Measurements from ENCODE around the gene ADAMTSL1.

DNA sequence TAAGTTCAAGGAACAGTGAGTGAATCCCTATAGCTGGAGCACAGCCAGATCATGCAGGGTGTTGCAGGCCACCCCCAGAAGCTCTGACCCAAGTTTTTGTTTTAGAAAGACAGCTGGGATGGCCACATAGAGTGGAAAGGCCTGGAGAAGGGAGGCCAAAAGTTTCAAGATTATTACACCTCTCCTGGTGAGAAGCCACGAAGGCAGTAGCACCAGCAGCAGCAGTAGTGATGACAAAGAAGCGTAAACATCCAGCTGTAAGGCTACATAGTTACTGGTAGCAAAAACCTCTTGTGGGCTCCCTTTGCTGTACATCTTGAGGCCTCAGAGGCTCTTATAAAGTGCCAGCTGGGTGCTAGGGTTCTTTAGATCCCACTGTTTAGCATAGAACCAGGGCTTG lies 11.8 kb downstream of the ADAMTSL1 start:
- TF ChIP-seq CTCF (conservative IDR thresholded peaks at IDR 0.05; ENCODE audit: low read length) (no peak), EZH2phosphoT487 (IDR thresholded peaks at IDR 0.05; ENCODE audit: borderline replicate concordance, low read depth, low read length) (no peak)
